Calu3 (cell line): Measurements from ENCODE around the gene PSG7. TPM values are rescaled to one million over a fixed set of nuclear protein-coding genes. Genes with fewer than 3 reads are reported as not detected.
"Not testable (repeated sequence)": the region's sequence is repeated elsewhere in the genome, so short reads cannot be mapped to it uniquely, and the experiment has no call there.

Experiments used
- Bru-seq: library from RNA; stranded (reverse); fragments of 400-500 nt; gene quantifications from one replicate; lab custom pipeline; 2021; lab: Mats Ljungman, UMichigan
- BruChase-seq, 2 experiments: library from RNA; stranded (reverse); fragments of 400-500 nt; gene quantifications; one replicate each; lab custom pipeline; 2021; lab: Mats Ljungman, UMichigan
- BruUV-seq: library from RNA; stranded (reverse); fragments of 400-500 nt; replicated peaks from 2 replicates; lab custom pipeline; 2021; lab: Mats Ljungman, UMichigan
- CTCF ChIA-PET: fragments of 300-600 bp; sonication (Branson Sonifier 250); formaldehyde crosslinking; loops from one replicate; lab custom pipeline; 2022; ENCODE audit warnings: antibody characterized with exemption; lab: Charles Lee
- DNase-seq: peaks from one replicate; pipeline ENCODE4 v3.0.0; 2022
- H3K27ac Mint-ChIP-seq: one replicate; pipeline ENCODE4 v1.8.0; 2022; ENCODE audit warnings: mixed read lengths; ENCODE audit not compliant: unreplicated experiment
- H3K27me3 Mint-ChIP-seq: one replicate; pipeline ENCODE4 v1.8.0; 2022; ENCODE audit warnings: mixed read lengths; ENCODE audit not compliant: unreplicated experiment
- H3K36me3 Mint-ChIP-seq: one replicate; pipeline ENCODE4 v1.8.0; 2022; ENCODE audit warnings: mild to moderate bottlenecking, moderate library complexity, mixed read lengths; ENCODE audit not compliant: insufficient read depth, unreplicated experiment
- H3K4me1 Mint-ChIP-seq: one replicate; pipeline ENCODE4 v1.8.0; 2022; ENCODE audit warnings: mild to moderate bottlenecking, low read depth, mixed read lengths; ENCODE audit not compliant: unreplicated experiment
- H3K4me3 Mint-ChIP-seq: one replicate; pipeline ENCODE4 v1.8.0; 2022; ENCODE audit warnings: mild to moderate bottlenecking, low read depth, moderate library complexity, mixed read lengths; ENCODE audit not compliant: unreplicated experiment
- H3K9me3 Mint-ChIP-seq: one replicate; pipeline ENCODE4 v1.8.0; 2022; ENCODE audit warnings: low read depth, mixed read lengths; ENCODE audit not compliant: unreplicated experiment
- CTCF ChIP-seq: fragments of 200-600 bp; IDR thresholded peaks from one replicate; pipeline ENCODE4 v1.8.0; 2022; ENCODE audit warnings: antibody characterized with exemption; ENCODE audit not compliant: unreplicated experiment
- intact Hi-C: fragments of 100-400 bp; cut with micrococcal nuclease; formaldehyde crosslinking; loops from one replicate; pipeline ENCODE4 v1.10.0; 2022; ENCODE audit not compliant: unreplicated experiment
- long read RNA-seq: library from polyadenylated mRNA; stranded (forward); transcript quantifications from one replicate; pipeline ENCODE4 v2.0.0, GENCODE V29; 2022
- total RNA-seq: library from RNA; stranded (reverse); gene quantifications from 2 replicates; pipeline ENCODE4 v1.2.3, GENCODE V29; 2022

Gene PSG7
- not detected in 2 replicates for total RNA-seq
- not detected for Bru-seq, nascent RNA
- BruChase-seq, experiment 1, labeled RNA remaining after a 6-hour chase: not detected
- not detected for BruChase-seq, experiment 2, labeled RNA remaining after a 2-hour chase
- long read RNA-seq: 0 reads

GRCh38 chr19:42937107-42937506 is at the start of gene PSG7:
Gene PSG7 (minus strand): TSS chr19:42937207. CDS start chr19:42937076, 131 bp downstream.
- H3K36me3 Mint-ChIP-seq, DNase-seq, BruUV-seq, intact Hi-C loops, H3K4me3 Mint-ChIP-seq, H3K9me3 Mint-ChIP-seq, H3K27ac Mint-ChIP-seq: not testable (repeated sequence)
- CTCF ChIA-PET: interaction anchor here (0.7 kb wide), 1 partner anchor 39 kb away, joined by 4 read pairs; no protein-coding TSS in a partner anchor
- Mint-ChIP-seq H3K27me3 (peaks cover 23% of the 10 kb centered on the region), H3K4me1 (peaks cover 26% of the 10 kb centered on the region)

GRCh38 chr19:42985588-42985987 is 48.6 kb upstream of the PSG7 start:
- intact Hi-C loops: no loop called here
- Mint-ChIP-seq H3K9me3 (peaks cover 7% of the 10 kb centered on the region), H3K27me3 (peaks cover 46% of the 10 kb centered on the region), H3K4me1 (no peaks in the 10 kb centered on the region), H3K4me3 (no peak overlapping the region), H3K36me3 (no peaks in the 10 kb centered on the region), H3K27ac (no peak overlapping the region)
- TF ChIP-seq CTCF: no peak
- DNase-seq: no peak
- BruUV-seq: no TSS peak
- CTCF ChIA-PET: interaction anchor here (0.6 to 0.7 kb wide), 2 partner anchors 27 to 159 kb away, joined by 3 read pairs; no protein-coding TSS in a partner anchor

GRCh38 chr19:42982111-42982510 is 45.1 kb upstream of the PSG7 start:
- H3K27ac Mint-ChIP-seq, CTCF ChIA-PET, H3K4me1 Mint-ChIP-seq, intact Hi-C loops, DNase-seq, H3K4me3 Mint-ChIP-seq, H3K36me3 Mint-ChIP-seq, H3K9me3 Mint-ChIP-seq, BruUV-seq: not testable (repeated sequence)
- H3K27me3 Mint-ChIP-seq: peaks cover 67% of the 10 kb centered on the region

- H3K9me3 Mint-ChIP-seq, H3K4me1 Mint-ChIP-seq, BruUV-seq, intact Hi-C loops, H3K4me3 Mint-ChIP-seq, CTCF ChIA-PET, DNase-seq, H3K27ac Mint-ChIP-seq, H3K36me3 Mint-ChIP-seq: not testable (repeated sequence)
- H3K27me3 Mint-ChIP-seq: peaks cover 100% of the 10 kb centered on the region
Measured at GRCh38 chr19:42971451-42971850, 34.4 kb upstream of the PSG7 start.

DNA sequence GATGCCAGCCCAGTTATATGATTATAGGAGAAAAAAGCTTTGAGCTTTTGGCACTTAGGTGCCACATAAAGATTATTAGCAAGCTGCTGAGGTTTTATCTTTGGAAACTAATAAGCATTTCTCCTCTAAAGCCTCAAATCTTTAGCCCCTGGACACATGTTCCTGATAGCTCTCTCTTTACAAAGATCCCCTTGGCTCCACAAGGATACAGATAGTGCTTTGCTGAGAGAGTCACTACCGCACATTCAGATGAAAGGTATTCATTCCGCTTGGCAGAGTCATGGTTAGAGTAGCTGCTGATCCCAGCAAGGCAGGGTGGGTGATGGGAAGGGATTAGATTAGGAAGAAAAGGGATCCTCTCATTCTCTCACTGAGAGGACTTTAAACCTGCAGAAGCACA is 28.2 kb upstream of the PSG7 start:
- H3K36me3 Mint-ChIP-seq: no peaks in the 10 kb centered on the region
- H3K27me3 Mint-ChIP-seq: peaks cover 98% of the 10 kb centered on the region
- TF ChIP-seq CTCF: no peak
- no peak overlapping the region for H3K27ac Mint-ChIP-seq
- CTCF ChIA-PET: no interaction called here
- intact Hi-C loops: no loop called here
- no peak for DNase-seq
- H3K9me3 Mint-ChIP-seq: no peaks in the 10 kb centered on the region
- H3K4me3 Mint-ChIP-seq: no peak overlapping the region
- BruUV-seq: no TSS peak
- H3K4me1 Mint-ChIP-seq: no peaks in the 10 kb centered on the region

GRCh38 chr19:42961119-42961518 is 24.1 kb upstream of the PSG7 start:
- no peaks in the 10 kb centered on the region for H3K36me3 Mint-ChIP-seq
- no peaks in the 10 kb centered on the region for H3K9me3 Mint-ChIP-seq
- TF ChIP-seq CTCF: no peak
- DNase-seq: no peak
- intact Hi-C loops: no loop called here
- CTCF ChIA-PET: no interaction called here
- BruUV-seq: no TSS peak
- H3K27me3 Mint-ChIP-seq: peaks cover 86% of the 10 kb centered on the region
- H3K27ac Mint-ChIP-seq: no peak overlapping the region
- H3K4me3 Mint-ChIP-seq: no peak overlapping the region
- no peaks in the 10 kb centered on the region for H3K4me1 Mint-ChIP-seq

DNA sequence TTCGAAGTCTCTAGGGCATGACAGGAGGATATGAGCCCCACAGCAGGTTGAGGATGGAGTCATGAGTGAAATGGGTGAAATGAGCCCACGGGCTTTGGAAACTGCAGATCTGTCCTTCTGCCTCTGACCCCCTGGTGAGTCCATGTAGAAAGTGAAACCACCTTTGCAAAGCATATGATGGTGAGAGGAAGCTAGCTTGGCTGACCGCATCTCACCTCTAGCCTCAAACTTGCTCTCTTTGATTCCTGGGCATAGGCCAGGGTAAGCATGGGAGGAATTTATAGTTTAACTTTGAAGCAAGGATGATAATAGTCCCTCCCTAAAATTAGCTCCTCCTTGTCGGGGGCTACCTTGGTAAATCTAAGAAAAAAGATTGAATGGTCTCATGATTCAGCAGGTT is 15.1 kb upstream of the PSG7 start:
- H3K4me1 Mint-ChIP-seq, intact Hi-C loops, H3K4me3 Mint-ChIP-seq, H3K27ac Mint-ChIP-seq, CTCF ChIA-PET, DNase-seq, BruUV-seq, H3K36me3 Mint-ChIP-seq, H3K9me3 Mint-ChIP-seq: not testable (repeated sequence)
- H3K27me3 Mint-ChIP-seq: peaks cover 48% of the 10 kb centered on the region

DNA sequence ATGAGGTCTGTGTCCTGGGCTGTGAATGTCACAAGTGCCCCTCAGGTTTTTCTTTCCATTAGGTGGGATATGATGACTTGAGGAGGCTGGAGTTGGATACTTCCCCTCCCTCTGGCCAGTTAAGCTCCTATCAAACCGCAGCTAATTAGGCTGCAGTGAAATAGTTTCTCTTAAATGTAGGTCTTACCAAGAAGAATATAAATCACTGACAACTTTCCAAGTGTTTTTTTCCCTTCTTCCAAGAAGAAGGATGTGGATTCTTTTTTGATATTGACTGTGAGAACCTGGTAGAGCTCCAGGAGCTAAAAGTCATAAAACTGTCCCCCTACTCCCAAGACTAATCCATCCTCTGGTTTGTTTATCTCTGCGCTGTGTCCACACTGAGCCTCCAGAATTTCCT is 14.5 kb upstream of the PSG7 start:
- BruUV-seq, H3K4me1 Mint-ChIP-seq, H3K27ac Mint-ChIP-seq, DNase-seq, CTCF ChIA-PET, H3K4me3 Mint-ChIP-seq, intact Hi-C loops, H3K36me3 Mint-ChIP-seq, H3K9me3 Mint-ChIP-seq: not testable (repeated sequence)
- H3K27me3 Mint-ChIP-seq: peaks cover 48% of the 10 kb centered on the region
